GM21526 (cell line): Measurements from ENCODE around the gene AHCY.
"Not testable (repeated sequence)": the region's sequence is repeated elsewhere in the genome, so short reads cannot be mapped to it uniquely, and the experiment has no call there.

Experiments
- ATAC-seq: cut with Tn5 transposase; IDR thresholded peaks from one replicate; pipeline ENCODE4 v1.9.1; 2021; ENCODE audit warnings: moderate library complexity; ENCODE audit not compliant: unreplicated experiment, low FRiP score

Gene AHCY

DNA sequence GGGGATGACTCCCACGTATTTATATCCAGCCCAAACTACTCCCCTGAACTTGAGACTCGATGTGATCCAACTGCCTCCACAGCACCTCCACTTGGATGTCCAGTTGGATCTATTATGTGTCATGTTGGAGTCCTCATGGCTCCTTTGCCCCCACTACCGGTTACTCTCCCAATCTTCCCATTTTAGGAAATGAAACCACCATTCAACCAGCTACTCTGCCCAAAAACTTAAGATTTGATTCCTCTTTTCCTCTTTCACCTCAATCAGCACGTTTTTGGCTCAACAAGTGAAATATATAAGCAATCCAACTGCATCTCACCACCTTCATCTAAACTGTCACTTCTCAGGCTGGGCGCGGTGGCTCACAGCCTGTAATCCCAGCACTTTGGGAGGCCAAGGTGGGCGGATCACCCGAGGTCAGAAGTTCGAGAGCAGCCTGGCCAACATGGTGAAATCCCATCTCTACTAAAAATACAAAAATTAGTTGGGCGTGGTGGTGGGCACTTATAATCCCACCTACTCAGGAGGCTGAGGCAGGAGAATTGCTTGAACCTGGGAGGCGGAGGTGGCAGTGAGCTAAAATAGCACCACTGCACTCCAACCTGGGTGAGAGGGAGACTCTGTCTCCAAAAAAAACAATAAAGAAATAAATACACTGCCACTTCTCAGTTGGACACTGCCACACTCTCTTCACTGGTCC is 3.4 kb downstream of the AHCY start:
- ATAC-seq, result no peak

DNA sequence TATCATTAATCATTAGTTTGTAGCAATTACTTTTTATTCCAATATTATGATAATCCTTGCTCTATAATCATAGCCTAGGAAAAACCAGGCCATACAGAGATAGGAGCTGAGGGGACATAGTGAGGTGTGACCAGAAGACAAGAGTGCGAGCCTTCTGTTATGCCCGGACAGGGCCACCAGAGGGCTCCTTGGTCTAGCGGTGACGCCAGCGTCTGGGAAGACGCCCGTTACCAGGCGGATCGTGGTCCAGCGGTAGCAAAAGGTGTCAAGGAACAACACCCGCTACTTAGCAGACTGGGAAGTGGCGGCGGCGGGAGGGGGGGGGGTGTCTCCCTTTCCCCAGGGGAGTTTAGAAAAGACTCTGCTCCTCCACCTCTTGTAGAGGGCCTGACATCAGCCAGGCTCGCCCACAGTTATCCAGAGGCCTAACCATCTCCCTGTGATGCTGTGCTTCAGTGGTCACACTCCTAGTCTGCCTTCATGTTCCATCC is 4.8 kb downstream of the AHCY start:
- not testable (repeated sequence) for ATAC-seq

DNA sequence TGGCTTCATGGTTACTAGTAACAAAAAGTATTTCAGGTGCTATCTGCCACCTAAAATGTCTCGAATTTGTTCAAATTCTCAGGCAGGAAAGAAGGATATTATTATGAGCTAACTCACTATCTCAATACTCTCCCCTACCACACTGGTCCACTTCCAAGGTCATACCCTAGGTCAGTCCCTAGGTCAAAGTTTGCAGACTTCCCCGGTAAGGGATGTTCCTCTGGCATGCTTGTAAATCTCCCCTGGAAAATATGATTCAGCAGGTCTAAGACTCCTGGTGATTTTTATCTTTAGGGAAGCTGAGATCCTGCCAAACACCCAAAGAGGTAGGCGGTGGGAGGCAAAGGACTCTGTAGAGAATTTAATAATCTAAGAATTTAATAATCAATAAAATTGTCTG is 6.7 kb downstream of the AHCY start:
- ATAC-seq, result no peak

DNA sequence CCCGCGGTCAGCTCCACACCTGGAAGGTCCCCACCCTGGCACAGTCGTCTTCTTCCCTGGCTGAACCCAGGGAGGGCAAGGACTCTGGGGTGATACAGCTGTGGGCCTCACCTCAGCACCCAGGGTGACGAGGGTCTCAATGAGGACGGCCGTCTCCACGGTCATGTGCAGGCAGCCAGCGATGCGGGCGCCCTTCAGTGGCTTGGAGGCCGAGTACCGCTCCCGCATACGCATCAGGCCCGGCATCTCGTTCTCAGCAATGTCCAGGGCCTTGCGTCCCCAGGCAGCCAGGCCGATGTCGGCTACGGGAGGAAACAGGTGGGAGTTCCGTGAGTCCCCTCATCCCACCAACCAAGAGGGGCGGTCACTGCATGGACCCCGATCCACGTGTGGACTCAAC is 7.9 kb downstream of the AHCY start:
- no peak for ATAC-seq

DNA sequence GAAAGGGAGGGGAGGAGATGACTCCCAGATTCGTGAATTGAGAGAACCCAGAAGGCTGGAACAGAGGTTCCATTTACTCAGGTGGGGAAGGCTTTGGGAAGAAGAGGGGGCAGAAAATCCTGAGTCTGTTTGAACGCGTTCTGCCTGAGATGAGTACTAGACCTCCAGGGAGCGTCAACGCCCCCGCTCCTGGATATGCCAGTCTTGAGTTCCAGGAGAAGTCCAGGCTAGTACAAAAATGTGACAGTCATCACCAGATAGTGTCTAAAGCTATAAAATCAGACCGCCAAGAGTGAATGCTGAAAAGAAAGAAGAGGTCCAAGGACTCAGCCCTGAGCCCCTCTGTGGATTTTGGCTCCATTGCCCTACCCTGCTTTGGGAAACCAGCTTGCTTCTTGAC is 8.6 kb downstream of the AHCY start:
- ATAC-seq, result no peak

DNA sequence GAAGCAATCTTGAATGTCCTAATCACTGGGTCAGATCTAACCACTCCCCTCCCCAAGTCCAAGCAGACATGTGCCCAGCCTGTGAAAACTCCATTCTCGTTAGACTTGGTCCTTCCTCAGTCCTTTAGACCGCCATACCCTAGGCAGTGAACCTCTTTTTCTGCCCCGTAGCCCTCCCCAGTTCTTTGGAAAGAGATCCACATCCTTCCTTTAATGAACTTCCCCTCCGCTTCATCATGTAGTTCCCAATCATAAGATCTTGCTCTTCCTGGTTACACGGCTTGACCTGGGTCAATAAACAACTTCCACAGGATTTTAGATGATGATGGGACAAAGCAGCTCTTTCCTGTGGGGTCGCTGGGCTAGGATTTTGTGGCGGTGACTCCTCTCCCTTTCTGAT is 9.6 kb downstream of the AHCY start:
- ATAC-seq, result no peak

DNA sequence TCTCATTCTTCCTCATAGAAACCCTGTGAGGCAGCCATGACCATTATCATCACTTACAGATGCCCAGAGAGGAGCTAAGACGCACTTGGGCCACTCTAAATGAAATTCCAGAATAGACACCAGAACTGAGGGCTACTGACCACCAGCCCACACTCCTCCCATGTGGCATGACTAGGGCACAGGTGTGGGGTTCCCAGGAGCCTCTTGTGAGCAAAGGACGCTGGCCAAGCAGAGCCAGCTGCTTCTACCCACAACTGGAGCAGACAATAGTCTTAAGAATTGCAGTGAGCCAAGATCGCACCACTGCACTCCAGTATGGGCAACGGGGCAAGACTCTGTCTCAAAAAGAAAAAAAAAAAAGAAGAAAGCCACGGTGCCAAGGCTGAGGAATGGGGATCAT is 10.0 kb downstream of the AHCY start:
- ATAC-seq, result no peak

DNA sequence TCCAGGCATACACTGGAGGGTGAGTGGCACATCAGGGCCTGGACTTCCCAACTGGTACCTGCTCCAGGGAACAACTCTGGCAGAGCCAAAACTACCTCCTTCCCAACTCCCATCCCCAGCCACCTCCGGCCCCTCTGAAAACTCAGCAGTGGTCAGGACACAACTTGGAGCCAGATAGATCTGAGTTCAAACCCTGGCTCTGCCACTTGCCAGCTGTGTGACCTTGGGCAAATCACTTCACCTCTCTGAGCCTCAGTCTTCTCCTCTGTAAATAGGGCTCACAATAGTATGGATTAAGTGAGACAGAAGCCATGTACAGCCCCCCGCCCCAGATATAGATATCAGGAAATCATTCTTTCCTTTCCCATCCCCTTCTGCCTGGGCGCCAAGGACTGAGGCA is 10.7 kb downstream of the AHCY start:
- ATAC-seq, result no peak

DNA sequence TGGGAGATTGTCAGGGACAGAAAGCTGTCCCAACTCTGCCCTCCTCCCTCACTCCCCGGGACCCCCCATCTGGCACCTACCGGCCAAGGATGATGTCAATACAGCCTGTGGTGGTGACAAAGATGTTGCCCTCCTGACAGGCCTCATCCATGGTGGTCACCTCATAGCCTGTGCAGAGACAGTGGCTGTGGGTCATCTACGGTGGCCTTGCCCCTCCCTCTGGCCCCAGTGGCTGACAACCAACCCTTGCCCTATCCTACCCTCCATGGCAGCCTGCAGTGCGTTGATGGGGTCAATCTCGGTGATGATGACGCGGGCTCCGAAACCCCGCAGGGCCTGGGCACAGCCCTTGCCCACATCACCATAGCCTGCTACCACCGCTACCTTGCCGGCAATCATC is 12.7 kb downstream of the AHCY start:
- no peak for ATAC-seq

DNA sequence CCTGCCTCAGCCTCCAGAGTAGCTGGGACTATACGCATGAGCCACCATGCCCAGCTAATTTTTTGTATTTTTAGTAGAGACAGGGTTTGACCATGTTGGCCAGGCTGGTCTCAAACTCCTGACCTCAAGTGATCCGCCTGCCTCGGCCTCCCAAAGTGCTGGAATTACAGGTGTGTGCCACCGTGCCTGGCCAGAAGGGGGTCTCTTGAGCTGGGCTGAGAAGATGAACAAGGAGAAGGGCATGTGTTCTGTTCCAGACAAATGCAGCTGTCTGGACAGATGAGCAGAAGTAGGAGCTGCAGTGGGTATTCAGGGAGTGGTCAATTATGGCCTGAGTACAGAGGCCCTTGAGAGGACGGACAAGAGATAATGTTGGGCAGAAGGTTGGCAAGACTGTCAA is 15.7 kb downstream of the AHCY start:
- ATAC-seq, result not testable (repeated sequence)

DNA sequence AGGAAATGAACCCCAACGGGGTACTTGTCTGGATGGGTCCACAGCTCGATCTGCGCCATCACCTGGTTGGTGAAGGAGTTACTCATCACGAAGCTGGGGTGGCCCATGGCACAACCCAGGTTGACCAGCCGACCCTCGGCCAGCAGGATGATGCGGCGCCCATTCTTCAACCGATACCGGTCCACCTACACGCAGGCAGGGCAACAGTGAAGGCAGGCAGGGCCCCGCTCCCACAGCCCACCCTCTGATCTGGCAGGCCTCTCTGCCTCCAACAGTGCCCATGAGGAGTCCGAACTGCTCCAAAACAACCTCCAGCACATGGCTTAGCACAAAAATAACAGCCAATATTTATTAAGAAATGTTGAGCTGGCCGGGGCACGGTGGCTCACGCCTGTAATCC is 17.7 kb downstream of the AHCY start:
- no peak for ATAC-seq

DNA sequence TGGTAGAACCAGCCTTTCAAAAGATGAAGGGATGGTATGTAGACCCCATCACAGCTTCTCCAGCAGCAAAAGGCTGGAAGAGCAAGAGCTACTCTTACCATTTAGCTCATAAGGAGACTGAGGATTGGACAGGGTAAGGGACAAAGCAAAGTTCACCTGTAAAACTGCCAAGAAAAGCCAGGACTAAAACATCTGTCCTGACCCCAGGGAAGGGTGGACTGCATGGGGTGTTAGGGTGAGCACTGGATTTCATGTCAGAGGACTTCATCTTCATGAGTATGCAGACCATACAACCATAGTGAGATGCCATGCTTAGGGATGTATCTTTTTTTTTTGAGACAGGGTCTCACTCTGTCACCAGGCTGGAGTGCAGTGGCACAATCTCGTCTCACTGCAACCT is 19.3 kb downstream of the AHCY start:
- no peak for ATAC-seq

DNA sequence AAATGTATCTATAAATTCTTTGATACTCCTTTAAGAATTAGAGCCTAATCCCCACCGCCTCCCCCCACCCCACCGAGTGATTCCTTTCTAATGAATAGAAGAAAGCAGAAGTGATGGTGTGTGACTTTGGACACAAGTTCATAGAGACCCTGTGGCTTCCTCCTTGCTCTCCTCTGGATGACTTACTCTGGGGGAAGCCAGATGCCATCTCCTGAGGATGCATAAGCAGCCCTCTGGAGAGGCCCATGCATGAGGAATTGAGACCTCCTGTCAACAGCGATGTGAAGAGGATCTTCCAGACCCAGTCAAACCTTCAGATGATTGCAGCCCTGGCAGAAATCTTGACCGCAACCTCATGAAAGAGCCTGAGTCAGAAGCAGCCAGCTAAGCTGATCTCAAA is 21.1 kb downstream of the AHCY start:
- no peak for ATAC-seq

DNA sequence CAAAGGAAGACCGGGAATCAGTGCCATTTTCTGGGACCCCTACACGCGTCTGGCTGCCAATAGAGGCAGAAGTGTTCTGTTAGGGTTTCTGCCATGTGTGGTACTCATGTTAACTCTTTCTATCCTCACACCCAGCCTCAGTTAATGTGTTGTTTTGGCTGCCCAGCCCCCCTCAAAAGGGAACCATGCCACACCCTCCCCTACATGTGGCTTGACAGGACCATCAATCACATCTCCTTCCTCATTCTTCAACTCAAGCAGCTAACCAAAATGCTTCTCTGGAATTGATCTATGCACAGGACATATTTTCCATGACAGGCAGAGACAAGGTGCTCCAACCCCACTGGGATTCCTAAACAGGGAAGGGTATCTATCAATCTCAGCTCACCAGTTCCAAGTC is 22.0 kb downstream of the AHCY start:
- no peak for ATAC-seq

DNA sequence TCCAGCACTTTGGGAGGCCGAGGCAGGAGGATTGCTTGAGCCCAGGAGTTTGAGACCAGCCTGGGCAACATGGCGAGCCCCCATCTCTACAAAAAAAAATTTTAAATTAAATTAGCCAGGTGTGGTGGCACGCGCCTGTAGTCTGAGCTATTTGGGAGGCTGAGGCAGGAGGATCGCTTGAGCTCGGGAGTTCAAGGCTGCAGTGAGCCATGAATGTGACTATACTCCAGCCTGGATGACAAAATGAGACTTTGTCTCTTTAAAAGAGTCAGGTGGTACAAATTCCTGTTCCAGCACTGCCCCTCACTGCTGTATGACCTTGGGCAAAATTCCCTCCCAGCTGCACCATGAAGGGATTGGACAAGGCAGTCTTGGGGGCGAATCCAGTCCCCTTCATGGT is 28.5 kb downstream of the AHCY start:
- ATAC-seq, result no peak

DNA sequence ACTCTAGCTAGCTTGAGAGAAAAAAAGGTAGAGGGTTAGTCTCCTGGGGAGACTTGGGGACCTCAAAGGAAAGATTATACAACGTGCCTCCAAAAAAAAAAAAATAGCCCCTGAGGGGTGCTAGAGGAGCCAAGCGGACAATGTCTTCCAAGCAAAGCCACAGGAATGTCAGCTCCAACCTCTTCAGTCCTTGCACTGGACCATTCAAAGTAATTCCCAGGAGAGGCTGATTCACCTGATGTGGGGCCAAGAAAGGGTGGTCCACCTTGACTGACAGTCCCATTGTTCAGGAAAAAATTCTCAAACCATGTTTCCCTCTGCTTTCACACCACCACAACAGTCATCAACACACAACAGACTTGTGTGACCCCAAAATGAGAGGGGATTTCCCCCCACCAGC is 31.2 kb downstream of the AHCY start:
- ATAC-seq, result no peak

DNA sequence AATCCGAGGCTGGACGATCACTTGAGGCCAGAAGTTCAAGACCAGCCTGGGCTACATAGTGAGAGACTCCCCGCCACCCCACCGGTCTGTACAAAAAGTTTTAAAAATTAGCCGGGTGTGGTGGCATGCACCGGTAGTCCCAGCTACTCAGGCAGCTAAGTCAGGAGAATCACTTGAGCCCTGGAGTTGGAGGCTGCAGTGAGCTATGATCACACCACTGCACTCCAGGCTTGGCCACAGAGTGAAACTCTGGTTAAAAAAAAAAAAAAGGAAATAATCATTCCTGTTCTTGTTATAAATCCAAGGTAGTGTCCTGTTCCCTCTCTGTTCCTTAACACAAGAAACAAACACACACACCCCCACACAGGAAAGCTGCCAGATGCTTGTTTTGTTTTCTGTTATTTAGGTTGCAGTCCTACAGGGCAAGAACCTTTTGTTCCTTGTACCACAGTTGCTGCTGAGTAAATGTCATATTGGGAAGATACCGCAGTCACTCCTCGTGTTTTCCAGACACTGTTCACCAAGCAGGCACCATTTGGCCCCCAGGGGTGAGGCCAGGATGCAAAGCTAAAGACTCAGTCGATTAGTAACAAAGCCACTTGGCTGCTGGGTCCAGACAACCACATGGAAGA is 33.0 kb downstream of the AHCY start:
- ATAC-seq, result no peak

DNA sequence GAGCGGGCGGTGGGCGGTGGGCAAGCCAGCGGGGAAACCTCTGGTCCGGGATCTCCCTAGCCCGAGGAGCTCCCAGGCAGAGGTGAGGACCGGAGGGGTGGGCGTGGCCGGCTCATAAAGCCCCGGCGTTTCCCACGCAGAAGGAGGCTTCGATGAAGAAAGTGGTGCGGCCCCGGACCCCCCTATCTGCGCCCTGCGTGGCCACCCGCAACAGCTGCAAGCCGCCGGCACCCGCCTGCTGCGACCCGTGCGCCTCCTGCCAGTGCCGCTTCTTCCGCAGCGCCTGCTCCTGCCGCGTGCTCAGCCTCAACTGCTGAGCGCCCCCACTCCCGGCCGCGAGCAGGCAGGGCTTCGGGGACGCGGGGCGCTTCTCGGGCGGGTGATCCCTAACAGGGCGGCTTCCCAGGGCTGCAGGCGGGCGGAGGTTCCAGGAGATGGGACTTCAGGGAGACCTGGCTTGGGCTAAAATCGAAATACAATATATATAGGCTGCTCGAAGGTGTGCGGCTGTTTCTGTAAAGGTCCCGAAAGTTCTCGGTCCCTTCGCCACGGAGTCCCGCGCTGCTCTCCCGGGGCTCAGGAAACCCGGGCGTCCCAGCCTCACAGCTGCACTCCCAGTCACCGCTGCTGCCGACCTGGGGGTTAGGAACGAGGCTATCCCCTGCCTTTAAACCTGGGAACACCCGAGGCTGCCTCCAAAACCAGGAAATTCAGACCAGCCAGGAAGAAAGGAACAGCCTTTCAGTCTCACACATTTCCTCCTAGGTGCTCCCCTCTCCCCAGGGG is 34.1 kb downstream of the AHCY start:
- no peak for ATAC-seq

DNA sequence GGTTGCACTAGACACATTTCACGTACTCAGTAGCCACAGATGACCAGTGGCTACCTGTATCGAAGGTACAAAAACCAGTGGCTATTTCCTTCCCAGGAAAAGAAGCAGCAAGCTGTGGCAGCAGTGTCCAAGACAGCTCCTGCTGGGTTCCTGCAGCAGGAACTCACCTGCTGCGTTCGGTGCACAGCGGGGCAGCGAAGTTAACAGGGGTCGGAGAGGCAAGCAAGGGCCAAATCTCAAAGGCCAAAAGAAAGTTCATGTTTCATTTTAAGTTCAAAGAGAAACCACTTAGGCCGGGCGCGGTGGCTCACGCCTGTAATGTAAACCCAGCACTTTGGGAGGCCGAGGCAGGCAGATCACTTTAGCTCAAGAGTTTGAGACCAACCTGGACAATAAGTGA is 35.0 kb downstream of the AHCY start:
- ATAC-seq, result no peak

DNA sequence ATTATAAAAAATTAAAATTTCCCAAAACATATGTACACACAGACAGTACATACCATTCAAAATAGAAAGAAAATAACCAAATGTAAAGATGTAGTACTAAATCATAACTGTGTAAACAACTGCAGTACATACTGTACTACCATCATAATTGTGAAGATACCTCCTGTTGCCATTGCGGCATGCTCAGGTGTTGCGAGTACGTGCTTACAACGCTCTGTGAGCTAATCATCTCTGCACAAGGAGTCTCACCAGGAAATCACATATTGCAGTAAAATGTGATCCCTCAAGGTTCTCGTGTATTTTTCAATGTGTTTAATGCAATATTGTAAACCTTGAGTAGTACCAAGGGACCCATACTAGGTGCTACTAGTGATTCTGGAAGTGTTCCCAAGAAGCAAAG is 39.0 kb downstream of the AHCY start:
- ATAC-seq, result no peak

DNA sequence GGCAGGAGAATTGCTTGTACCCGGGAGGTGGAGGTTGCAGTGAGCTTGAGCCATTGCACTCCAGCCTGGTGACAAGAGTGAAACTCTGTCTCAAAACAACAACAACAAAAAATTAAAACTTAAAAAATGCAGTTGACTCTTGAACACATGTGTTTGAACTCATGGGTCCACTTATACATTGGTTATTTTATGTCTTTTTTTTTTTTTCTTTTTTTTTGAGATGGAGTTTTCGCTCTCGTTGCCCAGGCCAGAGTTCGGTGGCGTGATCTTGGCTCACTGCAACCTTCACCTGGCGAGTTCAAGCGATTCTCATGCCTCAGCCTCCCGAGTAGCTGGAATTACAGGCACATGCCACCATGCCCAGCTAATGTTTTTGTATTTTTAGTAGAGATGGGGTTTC is 39.7 kb downstream of the AHCY start:
- ATAC-seq, result not testable (repeated sequence)
